ENCODE data around the gene ING4.

The ING4 gene

GRCh38 chr12:6606331-6607131, 56.4 kb downstream of the ING4 start:
- DNase-seq (ENCODE audit: low read depth): no peak

- no peak for DNase-seq (ENCODE audit: low read depth)
Measured at GRCh38 chr12:6605421-6606330, 57.2 kb downstream of the ING4 start.

- no peak for DNase-seq (ENCODE audit: low read depth)
Measured at GRCh38 chr12:6604259-6605029, 58.5 kb downstream of the ING4 start.

GRCh38 chr12:6603095-6603567, 59.8 kb downstream of the ING4 start:
- DNase-seq (ENCODE audit: low read depth): no peak

- DNase-seq (ENCODE audit: low read depth): no peak
Measured at GRCh38 chr12:6602526-6602925, 60.4 kb downstream of the ING4 start.
